Measurements from ENCODE around the gene CREBL2.
"Not testable (repeated sequence)": the region's sequence is repeated elsewhere in the genome, so short reads cannot be mapped to it uniquely, and the experiment has no call there.

CREBL2 gene

DNA sequence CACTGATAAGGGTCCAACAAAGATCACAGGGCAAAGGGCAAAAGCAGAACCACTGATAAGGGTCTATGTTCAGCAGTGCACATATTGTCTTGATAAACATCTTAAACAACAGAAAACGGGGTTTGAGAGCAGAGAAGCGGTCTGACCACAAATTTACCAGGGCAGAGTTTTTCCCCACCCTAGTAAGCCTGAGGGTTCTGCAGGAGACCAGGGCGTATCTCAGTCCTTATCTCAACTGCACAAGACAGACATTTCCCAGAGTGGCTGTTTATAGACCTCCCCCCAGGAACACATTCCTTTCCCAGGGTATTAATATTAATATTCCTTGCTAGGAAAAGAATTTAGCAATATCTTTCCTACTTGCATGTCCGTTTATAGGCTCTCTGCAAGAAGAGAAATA lies 28.3 kb downstream of the CREBL2 start:
- not testable (repeated sequence) for DNase-seq (ENCODE audit: low read depth in 2 of 2)

DNA sequence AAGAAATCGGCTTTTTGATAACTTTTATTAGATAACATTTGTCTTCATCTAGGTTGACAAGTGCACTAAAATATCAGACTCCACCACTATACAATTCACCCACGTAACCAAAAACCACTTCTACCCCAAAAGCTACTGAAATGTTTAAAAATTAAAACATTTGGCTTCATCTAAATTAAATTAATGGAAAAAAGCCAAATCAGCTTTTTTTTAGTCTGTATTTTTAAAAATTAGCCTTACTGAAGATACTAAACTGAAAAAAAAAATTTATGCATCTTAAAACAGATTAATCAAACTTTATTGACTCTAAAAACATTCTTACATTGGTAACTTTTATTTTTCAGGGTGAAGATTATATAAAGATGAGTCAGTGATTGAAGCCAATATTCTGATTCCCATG lies 30.0 kb downstream of the CREBL2 start:
- DNase-seq (ENCODE audit: low read depth in 2 of 2), result no peak

GRCh38 chr12:12642916-12643315 lies 31.2 kb downstream of the CREBL2 start:
- no peak for DNase-seq (ENCODE audit: low read depth in 2 of 2)

DNA sequence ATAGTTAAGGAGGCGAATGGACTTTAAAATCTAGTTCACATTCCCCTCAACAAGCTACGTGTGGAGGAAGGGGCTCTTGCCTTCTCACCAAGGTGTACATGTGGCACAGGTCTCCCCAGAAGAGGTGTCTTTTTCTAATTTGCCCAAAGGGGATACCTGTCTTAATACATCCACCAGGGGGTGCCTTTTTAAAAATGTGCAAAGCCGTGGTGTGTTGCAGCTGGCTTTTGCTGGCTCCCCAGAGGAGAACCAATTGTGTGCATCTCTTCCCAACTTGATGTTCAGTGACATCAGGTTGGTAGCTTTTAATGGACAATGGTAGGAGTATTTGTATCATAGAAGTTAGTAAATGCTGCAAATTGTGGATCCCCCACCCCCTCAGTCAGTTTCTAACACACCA lies 33.8 kb downstream of the CREBL2 start:
- DNase-seq (ENCODE audit: low read depth in 2 of 2), result peak; percentile 12 to 16

DNA sequence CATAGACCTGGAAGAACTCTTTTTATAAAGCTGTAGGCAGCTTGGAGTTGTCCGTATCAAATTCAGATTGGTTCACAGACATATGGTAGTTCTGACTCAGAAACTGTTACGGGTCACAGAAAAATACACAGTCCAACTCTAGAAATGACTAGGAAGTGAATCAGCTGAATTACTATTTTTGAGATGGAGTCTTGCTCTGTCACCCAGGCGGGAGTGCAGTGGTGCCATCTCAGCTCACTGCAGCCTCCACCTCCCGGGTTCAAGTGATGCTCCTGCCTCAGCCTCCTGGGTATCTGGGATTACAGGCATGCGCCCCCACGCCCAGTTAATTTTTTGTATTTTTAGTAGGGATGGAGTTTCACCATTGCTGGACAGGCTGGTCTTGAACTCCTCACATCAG lies 34.3 kb downstream of the CREBL2 start:
- not testable (repeated sequence) for DNase-seq (ENCODE audit: low read depth in 2 of 2)

GRCh38 chr12:12646483-12647072 lies 34.9 kb downstream of the CREBL2 start:
- DNase-seq (ENCODE audit: low read depth in 2 of 2), result no peak

- no peak for DNase-seq (ENCODE audit: low read depth in 2 of 2)
These were observed 36.6 kb downstream of the CREBL2 start for GRCh38 chr12:12648284-12648683.

- no peak for DNase-seq (ENCODE audit: low read depth in 2 of 2)
These were observed 37.4 kb downstream of the CREBL2 start for GRCh38 chr12:12648951-12649650.

- no peak for DNase-seq (ENCODE audit: low read depth in 2 of 2)
These were observed 40.1 kb downstream of the CREBL2 start for GRCh38 chr12:12651752-12652151.

DNA sequence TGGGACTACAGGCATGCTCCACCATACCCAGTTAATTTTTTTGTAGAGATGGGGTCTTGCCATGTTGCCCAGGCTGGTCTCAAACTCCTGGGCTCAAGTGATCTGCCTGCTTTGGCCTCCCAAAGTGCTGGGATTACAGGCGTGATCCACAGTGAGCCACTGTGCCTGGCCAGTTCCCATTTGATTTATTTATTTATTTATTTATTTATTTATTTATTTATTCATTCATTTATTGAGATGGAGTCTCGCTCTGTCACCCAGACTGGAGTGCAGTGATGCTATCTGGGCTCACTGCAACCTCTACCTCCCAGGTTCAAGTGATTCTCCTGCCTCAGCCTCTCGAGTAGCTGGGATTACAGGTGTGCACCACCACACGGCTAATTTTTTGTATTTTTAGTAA lies 41.0 kb downstream of the CREBL2 start:
- not testable (repeated sequence) for DNase-seq (ENCODE audit: low read depth in 2 of 2)

GRCh38 chr12:12653922-12654321 lies 42.2 kb downstream of the CREBL2 start:
- no peak for DNase-seq (ENCODE audit: low read depth in 2 of 2)

GRCh38 chr12:12654691-12655460 lies 43.2 kb downstream of the CREBL2 start:
- no peak for DNase-seq (ENCODE audit: low read depth in 2 of 2)

DNA sequence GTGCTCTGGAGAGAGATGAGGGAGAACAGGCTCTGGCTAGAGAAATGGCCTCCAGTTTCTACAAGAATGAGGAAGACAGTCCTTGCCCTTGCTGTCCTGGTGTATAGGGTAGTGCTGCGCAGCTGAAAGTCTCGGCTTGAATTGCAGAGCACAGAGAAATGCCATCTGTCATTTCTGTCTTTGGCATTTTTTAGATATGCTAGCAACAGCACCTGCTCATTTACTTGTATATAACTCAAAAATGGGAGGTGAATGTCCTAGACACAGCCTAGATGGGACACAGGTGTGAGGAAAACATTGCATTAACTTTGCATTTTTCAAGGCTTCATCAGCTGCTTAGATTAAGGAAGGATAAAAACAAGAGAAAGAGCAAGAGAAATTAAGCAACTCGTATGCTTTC lies 48.5 kb downstream of the CREBL2 start:
- DNase-seq (ENCODE audit: low read depth in 2 of 2), result no peak

DNA sequence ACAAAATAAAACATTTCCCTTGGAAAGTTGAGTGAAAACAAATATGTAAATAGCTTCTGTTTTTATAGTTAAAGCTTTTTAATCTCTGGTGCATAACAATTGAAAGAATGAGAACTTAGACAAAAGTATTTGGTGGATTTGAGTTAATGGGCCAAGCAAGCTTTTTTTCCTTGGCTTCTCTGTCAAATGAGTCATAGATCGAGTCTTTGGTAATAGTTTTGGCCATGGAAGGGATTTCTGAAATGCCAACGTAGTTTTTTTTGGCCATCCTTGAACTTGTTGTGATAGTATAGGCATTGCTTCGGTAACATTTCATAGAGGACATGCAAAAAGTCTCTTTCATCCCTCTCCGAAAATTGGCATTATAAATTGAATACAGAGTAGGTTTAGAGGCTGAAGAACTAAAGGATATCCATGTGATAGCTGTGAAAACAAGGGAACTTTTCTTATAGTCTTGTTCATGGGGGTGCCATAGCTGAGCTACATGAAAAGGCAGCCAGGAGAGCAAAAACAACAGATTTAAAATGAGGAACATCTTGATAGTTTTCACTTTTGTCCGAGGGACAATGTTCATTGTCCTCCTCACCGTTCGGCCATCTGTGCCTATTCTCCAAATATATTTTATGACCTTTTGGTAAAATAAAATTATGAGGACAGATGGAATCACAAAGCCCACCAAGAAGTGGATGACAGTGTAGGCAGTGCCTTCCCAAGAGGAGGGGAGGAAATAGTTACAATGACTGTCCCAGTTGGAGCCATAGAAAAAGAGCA lies 49.6 kb downstream of the CREBL2 start:
- DNase-seq (ENCODE audit: low read depth in 2 of 2), result no peak

DNA sequence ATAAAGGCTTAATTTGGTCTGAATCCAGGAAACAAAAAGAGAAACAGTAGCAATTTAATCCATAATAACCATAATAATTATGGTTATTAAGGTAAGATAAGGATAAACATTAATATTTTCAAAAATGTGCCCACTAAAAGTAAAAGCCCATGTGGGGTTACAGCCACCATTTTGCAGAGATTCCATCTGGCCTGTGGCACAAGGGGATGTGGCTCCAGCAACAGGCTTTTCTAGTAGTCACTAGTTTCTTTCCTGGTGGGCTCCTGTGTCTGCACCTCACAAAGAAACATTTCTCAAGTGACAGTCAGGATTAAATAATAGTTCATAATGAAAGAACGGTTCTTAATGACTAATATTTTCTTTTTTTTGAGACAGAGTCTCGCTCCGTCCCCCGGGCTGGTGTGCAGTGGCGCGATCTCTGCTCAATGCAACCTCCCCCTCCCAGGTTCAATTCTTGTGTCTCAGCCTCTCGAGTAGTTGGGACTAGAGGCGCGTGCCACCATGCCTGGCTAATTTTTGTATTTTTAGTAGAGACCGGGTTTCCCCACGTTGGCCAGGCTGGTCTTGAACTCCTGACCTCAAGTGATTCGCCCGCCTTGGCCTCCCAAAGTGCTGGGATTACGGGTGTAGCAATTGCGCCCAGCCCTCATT lies 52.1 kb downstream of the CREBL2 start:
- DNase-seq (ENCODE audit: low read depth in 2 of 2), result no peak

GRCh38 chr12:12665194-12665593 lies 53.5 kb downstream of the CREBL2 start:
- DNase-seq (ENCODE audit: low read depth in 2 of 2), result no peak

- DNase-seq (ENCODE audit: low read depth in 2 of 2), result no peak
These were observed 56.3 kb downstream of the CREBL2 start for GRCh38 chr12:12668005-12668404.

GRCh38 chr12:12669020-12669419 lies 57.3 kb downstream of the CREBL2 start:
- no peak for DNase-seq (ENCODE audit: low read depth in 2 of 2)

DNA sequence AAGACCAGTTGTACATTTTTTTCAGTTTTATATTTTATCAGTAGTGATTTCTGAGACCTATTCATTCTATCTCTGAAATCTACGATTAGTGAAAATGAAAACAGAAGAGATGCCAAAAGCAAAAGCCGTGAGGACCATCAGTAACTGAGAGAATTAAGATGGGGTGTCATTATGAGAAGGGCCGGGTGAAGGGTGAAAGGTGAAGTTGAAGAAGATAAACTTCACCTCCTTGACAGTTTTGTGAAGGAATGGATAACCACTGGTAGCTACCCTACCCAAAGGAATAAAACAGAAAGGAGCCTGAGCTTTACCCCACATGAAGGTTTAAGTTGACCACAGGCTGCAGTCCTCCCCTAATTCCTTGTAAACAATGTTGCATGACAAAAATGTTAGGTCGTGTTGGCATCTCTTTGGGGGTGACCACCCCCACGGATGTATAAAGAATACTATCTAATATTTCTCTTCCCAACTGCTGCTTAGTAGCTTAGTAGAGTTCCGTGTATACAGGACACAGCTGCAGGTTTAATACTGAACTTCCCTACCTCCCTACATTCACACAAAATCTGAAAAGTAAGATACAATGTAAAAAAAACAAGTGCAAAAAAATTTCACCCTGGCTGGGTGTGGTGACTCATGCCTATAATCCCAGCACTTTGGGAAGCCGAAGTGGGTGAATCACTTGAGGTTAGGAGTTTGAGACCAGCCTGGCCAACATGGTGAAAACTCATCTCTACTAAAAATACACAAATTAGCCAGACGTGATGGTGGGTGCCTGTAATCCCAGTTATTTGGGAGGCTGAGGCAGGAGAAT lies 60.4 kb downstream of the CREBL2 start:
- DNase-seq (ENCODE audit: low read depth in 2 of 2), result no peak

- DNase-seq (ENCODE audit: low read depth in 2 of 2), result no peak
These were observed 61.6 kb downstream of the CREBL2 start for GRCh38 chr12:12673296-12673695.

DNA sequence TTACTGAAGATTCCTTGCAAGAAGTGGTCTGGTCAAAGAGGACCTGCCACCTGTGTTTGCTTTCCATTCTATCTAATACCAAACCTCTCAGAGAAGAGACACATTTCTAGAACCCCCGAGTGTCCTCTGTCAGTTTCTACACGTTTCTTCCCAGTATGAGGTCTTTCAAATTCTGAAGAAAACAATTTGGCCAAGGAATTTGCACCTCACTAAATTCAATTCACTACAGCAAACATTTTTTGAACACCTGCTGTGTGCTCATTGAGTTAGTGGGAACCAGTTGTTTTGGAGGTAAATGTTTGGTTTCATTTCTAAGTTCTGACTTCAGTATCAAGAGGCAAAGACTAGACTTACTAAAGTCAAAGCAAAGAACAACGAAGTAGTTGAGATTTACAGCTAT lies 64.9 kb downstream of the CREBL2 start:
- no peak for DNase-seq (ENCODE audit: low read depth in 2 of 2)

All from stimulated activated CD4-positive, alpha-beta T cell treated with anti-CD3 and anti-CD28 coated beads, Interleukin-4, amount 100 ng/mL, for 48 hours (primary cell).